Measurements from ENCODE around the gene C1QL3. TPM values are rescaled to one million over a fixed set of nuclear protein-coding genes. Genes with fewer than 3 reads are reported as not detected.

The C1QL3 gene
- total and polyA plus RNA-seq, 7 donors: 0.04 to 0.36 (median 0.14) TPM; not detected in 4

- TF ChIP-seq POLR2A (IDR thresholded peaks at IDR 0.05): no peak
- no peak for TF ChIP-seq CTCF (IDR thresholded peaks at IDR 0.05)
- no peak for TF ChIP-seq EP300 (IDR thresholded peaks at IDR 0.05)
- no peak for TF ChIP-seq POLR2AphosphoS5 (IDR thresholded peaks at IDR 0.05)
- intact Hi-C loops (cut with DNase I): no loop called here
- 97 to 98% methylated on average over 4 of the region's 4 CpGs for WGBS, 2 donors
- Histone ChIP-seq H3K4me3 (no peak overlapping the region), H3K36me3 (no peaks in the 10 kb centered on the region), H3K27me3 (no peaks in the 10 kb centered on the region), H3K4me1 (no peaks in the 10 kb centered on the region), H3K27ac (no peak overlapping the region), H3K9me3 (no peaks in the 10 kb centered on the region)
- no peak for DNase-seq
Observed at GRCh38 chr10:16497911-16498310, 23.8 kb downstream of the C1QL3 start.

GRCh38 chr10:16493884-16494536 is 27.7 kb downstream of the C1QL3 start:
- no peaks in the 10 kb centered on the region for H3K9me3 ChIP-seq
- DNase-seq: no peak
- H3K4me1 ChIP-seq: no peaks in the 10 kb centered on the region
- no peaks in the 10 kb centered on the region for H3K36me3 ChIP-seq
- H3K27ac ChIP-seq: no peak overlapping the region
- no peaks in the 10 kb centered on the region for H3K27me3 ChIP-seq
- no peak overlapping the region for H3K4me3 ChIP-seq
- intact Hi-C loops (cut with DNase I): no loop called here
- TF ChIP-seq EP300 (IDR thresholded peaks at IDR 0.05) (no peak), CTCF (IDR thresholded peaks at IDR 0.05) (no peak), POLR2A (IDR thresholded peaks at IDR 0.05) (no peak), POLR2AphosphoS5 (IDR thresholded peaks at IDR 0.05) (no peak)
- 85 to 92% methylated on average over 10 of the region's 10 CpGs for whole genome bisulfite sequencing, 2 donors

GRCh38 chr10:16491933-16492332 is 29.7 kb downstream of the C1QL3 start:
- DNase-seq: no peak
- no peaks in the 10 kb centered on the region for H3K4me1 ChIP-seq
- no peak overlapping the region for H3K4me3 ChIP-seq
- TF ChIP-seq POLR2A (IDR thresholded peaks at IDR 0.05) (no peak), EP300 (IDR thresholded peaks at IDR 0.05) (no peak), CTCF (IDR thresholded peaks at IDR 0.05) (no peak), POLR2AphosphoS5 (IDR thresholded peaks at IDR 0.05) (no peak)
- H3K9me3 ChIP-seq: no peaks in the 10 kb centered on the region
- H3K36me3 ChIP-seq: peaks cover 0 to 4% (median 0%) of the 10 kb centered on the region in 4 donors
- intact Hi-C loops (cut with DNase I): no loop called here
- 78 to 82% methylated on average over 2 of the region's 2 CpGs for WGBS, 2 donors
- no peaks in the 10 kb centered on the region for H3K27me3 ChIP-seq
- no peak overlapping the region for H3K27ac ChIP-seq

- Histone ChIP-seq H3K9me3 (no peaks in the 10 kb centered on the region), H3K27ac (no peak overlapping the region), H3K36me3 (peaks cover 0 to 13% (median 0%) of the 10 kb centered on the region in 4 donors), H3K4me1 (no peaks in the 10 kb centered on the region), H3K27me3 (no peaks in the 10 kb centered on the region), H3K4me3 (no peak overlapping the region)
- 96 to 97% methylated on average over 3 of the region's 3 CpGs for WGBS, 2 donors
- intact Hi-C loops (cut with DNase I): no loop called here
- TF ChIP-seq CTCF (IDR thresholded peaks at IDR 0.05) (no peak), POLR2AphosphoS5 (IDR thresholded peaks at IDR 0.05) (no peak), EP300 (IDR thresholded peaks at IDR 0.05) (no peak), POLR2A (IDR thresholded peaks at IDR 0.05) (no peak)
- DNase-seq: no peak
Observed at GRCh38 chr10:16490511-16490910, 31.2 kb downstream of the C1QL3 start.

Data from sigmoid colon (tissue), 7 donors.